B cell (primary cell): Measurements from ENCODE around the gene TMPRSS11A. TPM values are rescaled to one million over a fixed set of nuclear protein-coding genes. Genes with fewer than 3 reads are reported as not detected.

Source experiments
- ATAC-seq: fragments of 200-7000 bp; cut with Tn5 transposase; one replicate; pipeline ENCODE4 v1.10.0; 2021; ENCODE audit warnings: low read depth, mild to moderate bottlenecking, moderate number of reproducible peaks, moderate library complexity
- CTCF ChIA-PET: fragments of 350-600 bp; sonication (Branson Sonifier 250); formaldehyde crosslinking; loops from one replicate; lab custom pipeline; 2021; ENCODE audit warnings: antibody characterized with exemption, inconsistent platforms; lab: Charles Lee
- POLR2A ChIA-PET: fragments of 350-600 bp; sonication (Branson Sonifier 250); formaldehyde crosslinking; loops from one replicate; lab custom pipeline; 2021; ENCODE audit warnings: antibody characterized with exemption; lab: Charles Lee
- DNase-seq: peaks from one replicate; pipeline ENCODE4 v3.0.0; 2013
- H2AFZ ChIP-seq: 2 replicates; pipeline ENCODE4 v1.6.1; 2012; ENCODE audit warnings: mild to moderate bottlenecking, low read depth, low read length; ENCODE audit not compliant: insufficient read depth, poor library complexity, severe bottlenecking
- H3K27ac ChIP-seq, 2 donors: 1 replicate in 1 of 2; 2 replicates in 1 of 2; pipeline ENCODE4 v1.5.1; 2012 to 2013; ENCODE audit warnings: low read length in 2 of 2, mild to moderate bottlenecking in 2 of 2, moderate library complexity in 1 of 2
- H3K27me3 ChIP-seq, 4 experiments: fragments of 200-600 bp in 1 of 4; sonication (generic) in 1 of 4; replicated peaks in 1 of 4; 1 replicate in 2 of 4; 2 replicates in 2 of 4; pipeline versions ENCODE4 v1.6.1 to v1.7.0; 2013 to 2016; ENCODE audit warnings: low read length in 3 of 4, mild to moderate bottlenecking in 2 of 4, mixed read lengths in 1 of 4, moderate library complexity in 1 of 4; ENCODE audit not compliant: insufficient read depth in 4 of 4, control insufficient read depth in 3 of 4; ENCODE audit errors: control extremely low read depth in 1 of 4
- H3K36me3 ChIP-seq, 2 experiments: replicated peaks in 1 of 2; 1 replicate in 1 of 2; 2 replicates in 1 of 2; pipeline versions ENCODE4 v1.6.1 to v1.7.1; 2013; ENCODE audit warnings: low read length in 1 of 2; ENCODE audit not compliant: insufficient read depth in 2 of 2, control insufficient read depth in 1 of 2; ENCODE audit errors: control extremely low read depth in 1 of 2, extremely low read depth in 1 of 2
- H3K4me1 ChIP-seq, 2 donors: fragments of 200-600 bp in 1 of 2; sonication (generic) in 1 of 2; 1 replicate in 1 of 2; 2 replicates in 1 of 2; pipeline versions ENCODE4 v1.5.1 to v1.6.1; 2013 to 2017; ENCODE audit warnings: low read length in 2 of 2; ENCODE audit not compliant: control insufficient read depth in 2 of 2, insufficient read depth in 2 of 2
- H3K4me2 ChIP-seq: replicated peaks from 2 replicates; pipeline ENCODE3; 2012; ENCODE audit warnings: mild to moderate bottlenecking, low read depth, low read length; ENCODE audit not compliant: poor library complexity, severe bottlenecking
- H3K4me3 ChIP-seq, 5 experiments: fragments of 200-600 bp in 1 of 5; sonication (generic) in 1 of 5; 1 replicate in 3 of 5; 2 replicates in 2 of 5; pipeline versions ENCODE4 v1.5.1 to v1.7.0; 2011 to 2016; ENCODE audit warnings: low read length in 4 of 5, mild to moderate bottlenecking in 4 of 5, low read depth in 2 of 5, control low read depth in 1 of 5, moderate library complexity in 1 of 5; ENCODE audit not compliant: insufficient read depth in 1 of 5; ENCODE audit errors: control extremely low read depth in 1 of 5, extremely low read depth in 1 of 5
- H3K79me2 ChIP-seq: fragments of 200-600 bp; sonication (generic); one replicate; pipeline ENCODE4 v1.6.0; 2016; ENCODE audit warnings: low read length; ENCODE audit not compliant: control insufficient read depth, insufficient read depth
- H3K9ac ChIP-seq: fragments of 200-600 bp; sonication (generic); 2 replicates; pipeline ENCODE4 v1.6.1; 2017; ENCODE audit warnings: mild to moderate bottlenecking, low read length, moderate library complexity
- H3K9me3 ChIP-seq, 3 donors: one replicate each; pipeline versions ENCODE4 v1.6.1 to v1.7.1; 2013; ENCODE audit warnings: low read length in 2 of 3; ENCODE audit not compliant: control insufficient read depth in 2 of 3, insufficient read depth in 1 of 3; ENCODE audit errors: control extremely low read depth in 1 of 3
- H4K20me1 ChIP-seq: 2 replicates; pipeline ENCODE4 v1.6.0; 2012; ENCODE audit warnings: mild to moderate bottlenecking, low read length; ENCODE audit not compliant: insufficient read depth, control insufficient read depth, poor library complexity, severe bottlenecking
- H3K27ac Mint-ChIP-seq: one replicate; pipeline ENCODE4 v1.8.0; 2021; ENCODE audit warnings: mixed read lengths
- H3K27me3 Mint-ChIP-seq: one replicate; pipeline ENCODE4 v1.8.0; 2021; ENCODE audit warnings: mixed read lengths
- H3K4me1 Mint-ChIP-seq: one replicate; pipeline ENCODE4 v1.8.0; 2021; ENCODE audit warnings: mixed read lengths
- H3K4me3 Mint-ChIP-seq: one replicate; pipeline ENCODE4 v1.8.0; 2021; ENCODE audit warnings: mixed read lengths
- H3K9me3 Mint-ChIP-seq: one replicate; pipeline ENCODE4 v1.8.0; 2022; ENCODE audit warnings: mixed read lengths; ENCODE audit not compliant: insufficient read depth
- CTCF ChIP-seq: fragments of 200-600 bp; IDR thresholded peaks from one replicate; pipeline ENCODE4 v1.8.0; 2022; ENCODE audit warnings: antibody characterized with exemption, mild to moderate bottlenecking
- EZH2 ChIP-seq: IDR thresholded peaks from 2 replicates; pipeline ENCODE4 v1.6.1; 2012; ENCODE audit warnings: borderline replicate concordance, low read depth, mild to moderate bottlenecking, moderate library complexity, low read length; ENCODE audit not compliant: insufficient read depth, poor library complexity, severe bottlenecking
- WGBS: methylation state at CpG from one replicate; pipeline ENCODE4 v1.1.5; 2013; ENCODE audit warnings: missing lambda C conversion rate; ENCODE audit not compliant: insufficient coverage; 5-methylcytosine and 5-hydroxymethylcytosine counted together
- intact Hi-C: fragments of 100-400 bp; cut with micrococcal nuclease; formaldehyde crosslinking; loops from one replicate; pipeline ENCODE4 v1.10.0; 2022
- polyA plus RNA-seq: library from polyadenylated mRNA; depleted of rRNA; stranded (reverse); fragments of >200 nt; gene quantifications from 2 replicates; pipeline ENCODE4 v1.2.3, GENCODE V29; 2012
- total RNA-seq, 2 donors: library from RNA; stranded (reverse); fragments of 120-200 nt in 1 of 2; gene quantifications; 1 replicate in 1 of 2; 2 replicates in 1 of 2; pipeline versions ENCODE4 v1.2.3 to v1.2.4, GENCODE V29; 2013 to 2022

The TMPRSS11A gene
- total and polyA plus RNA-seq, 2 donors (not counting 1 experiment from before 2014, with no cell fraction given) = not detected

GRCh38 chr4:67980512-67980911, 17.2 kb upstream of the TMPRSS11A start:
- Histone ChIP-seq H2AFZ (no peak overlapping the region), H3K9ac (no peak overlapping the region), H3K27ac (no peak overlapping the region), H3K9me3 (no peaks in the 10 kb centered on the region), H3K4me1 (no peaks in the 10 kb centered on the region), H3K27me3 (no peaks in the 10 kb centered on the region), H4K20me1 (no peaks in the 10 kb centered on the region), H3K79me2 (no peaks in the 10 kb centered on the region), H3K36me3 (no peaks in the 10 kb centered on the region), H3K4me3 (no peak overlapping the region), H3K4me2 (no peak overlapping the region)
- WGBS = 92% methylated on average over 6 of the region's 6 CpGs
- no peak overlapping the region for H3K27ac Mint-ChIP-seq
- no peaks in the 10 kb centered on the region for H3K4me1 Mint-ChIP-seq
- POLR2A ChIA-PET = no interaction called here
- TF ChIP-seq CTCF (no peak), EZH2 (no peak)
- peaks cover 6% of the 10 kb centered on the region for H3K9me3 Mint-ChIP-seq
- CTCF ChIA-PET = no interaction called here
- no peak overlapping the region for H3K4me3 Mint-ChIP-seq
- DNase-seq (no peak), ATAC-seq (no peak)
- intact Hi-C loops = no loop called here
- H3K27me3 Mint-ChIP-seq = peaks cover 19% of the 10 kb centered on the region

- no peaks in the 10 kb centered on the region for H3K4me1 ChIP-seq
- no peaks in the 10 kb centered on the region for H3K4me1 Mint-ChIP-seq
- H3K9me3 Mint-ChIP-seq = peaks cover 6% of the 10 kb centered on the region
- CTCF ChIA-PET = no interaction called here
- H3K27ac ChIP-seq = no peak overlapping the region
- H4K20me1 ChIP-seq = no peaks in the 10 kb centered on the region
- H2AFZ ChIP-seq = no peak overlapping the region
- H3K27me3 ChIP-seq = no peaks in the 10 kb centered on the region
- POLR2A ChIA-PET = no interaction called here
- H3K79me2 ChIP-seq = no peaks in the 10 kb centered on the region
- intact Hi-C loops = no loop called here
- H3K27me3 Mint-ChIP-seq = no peaks in the 10 kb centered on the region
- DNase-seq (no peak), ATAC-seq (no peak)
- H3K9me3 ChIP-seq = peaks cover 0 to 3% (median 0%) of the 10 kb centered on the region in 3 donors
- no peak overlapping the region for H3K4me3 ChIP-seq
- H3K9ac ChIP-seq = no peak overlapping the region
- no peak overlapping the region for H3K27ac Mint-ChIP-seq
- no peaks in the 10 kb centered on the region for H3K36me3 ChIP-seq
- H3K4me3 Mint-ChIP-seq = no peak overlapping the region
- no peak for TF ChIP-seq EZH2
- no peak for TF ChIP-seq CTCF
- WGBS = no CpG with 5 or more reads among the region's 1 CpG
- no peak overlapping the region for H3K4me2 ChIP-seq
Observed at GRCh38 chr4:67973608-67974007, 10.3 kb upstream of the TMPRSS11A start.
